HG03280 (cell line): ENCODE measurements around the gene CAMK1D.
"Not testable (repeated sequence)": the region's sequence is repeated elsewhere in the genome, so short reads cannot be mapped to it uniquely, and the experiment has no call there.

Source experiments
- ATAC-seq: cut with Tn5 transposase; IDR thresholded peaks from one replicate; pipeline ENCODE4 v1.9.1; 2021; ENCODE audit warnings: mild to moderate bottlenecking, moderate library complexity; ENCODE audit not compliant: unreplicated experiment

Gene CAMK1D

DNA sequence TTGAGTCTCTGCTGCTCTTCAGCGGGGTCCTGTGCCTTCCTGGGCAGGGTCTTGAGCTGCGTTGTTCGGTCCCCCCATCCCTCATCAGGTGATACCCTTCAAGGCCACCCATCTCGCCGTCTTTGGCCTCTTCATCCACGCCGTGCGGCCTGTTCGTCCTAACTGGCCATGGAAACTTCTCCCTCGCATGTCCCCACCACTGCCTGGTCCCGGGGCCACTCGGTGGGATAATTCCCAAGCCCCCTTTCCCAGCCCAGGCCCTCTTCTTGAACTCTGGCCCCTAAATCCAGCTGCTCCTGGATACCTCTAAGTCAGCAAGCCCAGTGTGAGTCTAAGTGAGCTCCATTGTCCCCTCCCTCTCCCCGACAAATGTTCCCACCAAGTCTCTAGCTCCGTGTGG is 74.5 kb downstream of the CAMK1D start:
- ATAC-seq = no peak

DNA sequence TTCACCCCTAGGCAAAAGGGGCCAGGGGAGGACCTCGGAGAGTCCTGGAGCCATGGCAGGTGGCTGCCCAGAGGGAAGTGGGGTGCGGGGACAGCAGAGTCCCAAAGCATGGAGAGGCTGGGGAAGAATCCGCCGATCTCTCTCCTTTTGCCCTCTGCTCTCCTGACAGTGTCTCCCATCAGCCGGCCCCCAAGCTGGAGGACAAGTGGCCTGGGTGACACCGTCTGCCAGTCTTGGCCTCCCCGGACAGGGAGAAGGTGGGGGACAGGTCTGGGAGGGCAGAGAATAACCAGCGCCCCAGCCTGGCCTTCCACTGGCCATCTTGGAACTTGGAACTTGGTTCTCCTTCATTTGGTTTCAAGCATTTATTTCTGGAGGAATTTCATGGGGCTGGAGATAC is 77.9 kb downstream of the CAMK1D start:
- ATAC-seq = no peak

- no peak for ATAC-seq
These were observed 79.2 kb downstream of the CAMK1D start for GRCh38 chr10:12428447-12429135.

DNA sequence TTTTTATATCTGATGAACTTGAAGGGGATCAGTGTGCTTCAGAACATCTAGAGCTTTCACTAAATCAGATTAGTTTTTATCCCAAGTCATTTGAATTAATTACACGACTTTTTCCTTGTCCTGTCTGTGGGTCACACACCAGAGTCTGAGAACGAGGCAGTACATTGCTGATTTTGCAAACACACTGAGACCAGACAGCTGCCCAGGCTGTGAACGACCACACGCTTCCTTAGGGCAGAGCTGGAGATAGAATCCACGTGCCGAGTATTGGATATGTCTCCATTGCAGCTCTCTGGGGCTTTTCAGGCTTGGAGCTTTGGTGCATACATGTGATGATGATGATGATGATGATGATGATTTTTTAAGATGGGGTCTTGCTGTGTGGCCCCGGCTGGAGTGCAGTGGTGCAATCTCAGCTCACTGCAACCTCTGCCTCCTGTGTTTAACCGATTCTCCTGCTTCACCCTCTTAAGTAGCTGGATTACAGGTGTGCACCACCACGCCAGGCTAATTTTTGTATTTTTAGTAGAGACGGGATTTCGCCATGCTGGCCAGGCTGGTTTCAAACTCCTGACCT is 81.1 kb downstream of the CAMK1D start:
- ATAC-seq = no peak

- no peak for ATAC-seq
These were observed 82.1 kb downstream of the CAMK1D start for GRCh38 chr10:12431151-12432101.

DNA sequence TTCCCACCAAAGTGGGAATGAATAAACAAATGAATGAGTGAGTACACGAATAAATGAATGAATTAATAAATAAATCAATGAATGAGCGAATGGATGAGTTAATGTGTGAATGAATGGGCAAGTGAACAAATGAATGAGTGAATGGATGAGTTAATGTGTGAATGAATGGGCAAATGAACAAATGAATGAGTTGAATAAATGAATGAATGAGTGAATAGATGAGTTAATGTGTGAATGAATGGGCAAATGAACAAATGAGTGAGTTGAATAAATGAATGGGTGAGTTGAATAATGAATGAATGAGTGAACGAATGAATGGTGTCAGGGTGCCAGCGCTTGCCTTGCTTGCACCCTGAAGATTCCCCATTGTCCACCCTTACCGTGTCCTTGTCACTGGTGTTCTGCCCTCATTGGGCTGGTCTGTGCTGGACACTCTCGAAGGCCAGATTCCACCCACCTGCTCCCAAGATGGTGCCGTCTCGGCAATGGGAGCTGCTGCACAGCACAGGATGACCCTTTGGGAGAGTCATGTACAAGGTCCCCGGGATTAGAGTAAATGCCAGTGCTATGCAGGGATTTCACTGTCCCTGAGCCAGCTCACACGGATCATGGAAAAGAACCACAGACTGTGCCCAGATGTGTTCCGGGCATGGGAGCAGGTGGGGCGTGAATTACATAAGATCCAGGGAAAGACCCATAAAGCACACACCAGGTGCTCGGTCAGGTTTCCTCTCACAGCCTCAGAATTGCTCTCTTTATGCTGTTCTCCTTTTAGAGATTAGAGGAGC is 83.2 kb downstream of the CAMK1D start:
- no peak for ATAC-seq

- ATAC-seq = no peak
These were observed 84.9 kb downstream of the CAMK1D start for GRCh38 chr10:12434277-12434676.

DNA sequence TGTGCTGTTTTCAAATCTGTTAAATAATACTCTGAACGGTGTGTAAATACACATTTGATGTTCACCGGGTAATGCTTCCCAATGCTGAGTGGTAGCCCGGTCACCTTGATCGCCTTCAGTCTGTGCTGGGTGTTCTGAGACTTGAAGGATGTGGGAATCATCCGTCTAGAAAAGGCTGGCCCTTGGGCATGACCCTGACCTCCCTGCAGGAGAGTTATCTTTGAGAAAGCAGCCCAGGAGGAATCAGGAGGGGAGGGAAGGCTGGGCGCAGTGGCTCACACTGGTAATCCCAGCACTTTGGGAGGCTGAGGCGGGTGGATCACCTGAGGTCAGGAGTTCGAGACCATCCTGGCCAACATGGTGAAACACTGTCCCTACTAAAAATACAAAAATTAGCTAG is 85.3 kb downstream of the CAMK1D start:
- not testable (repeated sequence) for ATAC-seq

DNA sequence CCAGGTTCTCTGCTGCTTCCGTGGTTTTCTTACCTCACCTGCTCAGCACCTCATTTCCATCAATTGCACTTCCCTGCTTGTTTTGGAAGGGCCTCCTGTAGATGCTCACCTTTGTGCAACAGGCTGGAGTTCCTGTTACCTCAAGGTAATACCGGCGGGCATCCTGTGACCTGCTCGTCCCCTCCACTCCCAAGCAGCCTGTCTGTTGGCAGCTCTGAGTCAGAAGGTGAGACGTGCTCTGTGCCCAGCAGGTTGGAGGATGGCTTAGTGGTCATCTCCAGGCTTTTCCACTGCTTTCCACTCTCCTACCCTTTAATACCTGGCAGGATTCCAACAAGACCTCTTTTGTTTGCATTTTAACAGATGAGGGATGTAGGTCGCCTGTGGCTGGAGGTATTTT is 86.0 kb downstream of the CAMK1D start:
- ATAC-seq = no peak

- ATAC-seq = no peak
These were observed 89.8 kb downstream of the CAMK1D start for GRCh38 chr10:12438919-12439692.

DNA sequence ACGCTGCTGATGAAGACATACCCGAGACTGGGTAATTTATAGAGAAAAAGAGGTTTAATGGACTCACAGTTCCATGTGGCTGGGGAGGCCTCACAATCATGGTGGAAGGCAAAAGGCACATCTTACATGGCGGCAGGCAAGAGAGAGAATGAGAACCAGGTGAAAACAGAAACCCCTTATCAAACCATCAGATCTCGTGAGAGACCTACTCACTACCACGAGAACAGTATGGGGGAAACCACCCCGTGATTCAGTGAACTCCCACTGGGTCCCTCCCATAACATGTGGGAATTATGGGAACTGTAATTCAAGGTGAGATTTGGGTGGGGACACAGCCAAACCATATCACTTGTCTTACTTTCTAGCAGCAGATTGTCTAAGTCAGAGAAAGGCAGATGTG is 90.4 kb downstream of the CAMK1D start:
- ATAC-seq = not testable (repeated sequence)

DNA sequence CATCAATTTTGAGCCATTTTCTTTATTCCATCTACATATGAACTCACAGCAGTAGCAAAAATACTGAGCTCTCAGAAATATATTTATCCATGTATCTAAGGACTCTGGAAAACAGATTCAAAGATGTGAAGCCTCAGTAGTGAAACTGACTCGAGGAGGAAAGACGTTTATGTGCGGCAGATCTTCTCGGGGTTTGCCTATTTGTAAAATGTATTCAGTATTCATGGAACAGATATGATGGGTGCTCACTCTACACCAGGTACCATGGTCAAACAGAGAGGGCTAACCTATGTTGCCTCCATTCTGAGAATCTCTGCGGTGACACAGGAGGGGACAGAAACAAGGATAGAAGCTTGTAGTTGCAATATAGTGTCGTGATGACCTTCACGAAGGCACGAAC is 93.7 kb downstream of the CAMK1D start:
- no peak for ATAC-seq

DNA sequence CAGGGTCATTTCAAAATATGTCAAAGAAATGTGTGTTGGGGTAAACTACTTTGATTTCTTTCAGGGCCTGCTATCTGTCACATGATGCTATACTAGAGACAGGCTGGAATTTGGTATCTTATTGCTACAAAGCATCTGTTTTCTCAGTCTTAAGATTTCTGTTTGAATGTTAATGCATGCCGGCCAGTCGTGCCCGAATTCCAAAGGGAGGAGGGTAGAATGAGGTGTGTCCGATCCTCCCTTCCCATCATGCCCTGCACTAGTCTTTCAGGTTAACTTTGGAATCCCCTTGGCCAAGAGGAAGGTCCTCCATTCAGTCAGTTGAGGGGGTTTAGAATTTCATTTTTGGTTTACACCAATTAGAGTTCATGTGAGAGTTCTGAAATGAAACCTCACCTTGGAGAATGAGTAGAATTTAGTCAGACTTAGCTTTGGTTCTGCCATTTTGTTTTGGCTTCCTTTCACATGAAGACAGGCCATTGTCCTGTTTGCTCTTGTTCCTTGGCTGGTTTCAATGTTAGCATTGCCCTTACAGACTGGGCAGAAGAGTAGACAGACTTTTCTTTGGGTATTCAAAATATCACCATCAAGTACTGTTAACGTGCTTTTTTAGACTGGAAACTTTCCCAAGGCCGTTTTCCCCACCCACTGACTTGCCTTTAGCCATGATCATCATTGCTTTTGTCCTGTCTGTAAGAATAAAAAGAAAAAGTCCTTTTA is 95.8 kb downstream of the CAMK1D start:
- ATAC-seq = no peak

DNA sequence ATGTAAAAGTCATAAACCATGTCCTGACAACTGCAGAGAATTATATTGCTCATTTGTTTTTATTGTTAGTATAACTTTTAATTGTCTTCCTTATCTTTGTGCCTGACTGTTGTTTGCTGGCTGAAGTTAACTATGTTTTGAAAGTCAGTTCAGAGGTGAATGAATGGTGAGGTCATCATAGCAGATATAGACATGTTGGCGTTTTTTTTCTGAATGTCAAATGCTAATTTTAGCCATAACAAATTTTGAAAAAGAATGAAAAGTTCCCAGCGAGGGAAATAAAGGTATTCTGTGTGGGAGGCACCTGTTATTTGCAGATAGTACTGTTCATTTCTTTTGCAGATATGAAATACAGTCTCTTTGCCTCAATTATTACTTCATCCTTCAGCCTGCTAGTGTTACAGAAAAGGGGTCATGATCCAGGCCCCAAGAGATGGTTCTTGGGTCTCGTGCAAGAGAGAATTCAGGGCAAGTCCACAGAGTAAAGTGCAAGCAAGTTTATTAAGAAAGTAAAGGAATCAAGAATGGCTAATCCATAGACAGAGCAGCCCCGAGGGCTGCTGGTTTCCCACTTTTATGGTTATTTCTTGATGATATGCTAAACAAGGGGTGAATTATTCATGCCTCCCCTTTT is 96.5 kb downstream of the CAMK1D start:
- ATAC-seq = no peak

DNA sequence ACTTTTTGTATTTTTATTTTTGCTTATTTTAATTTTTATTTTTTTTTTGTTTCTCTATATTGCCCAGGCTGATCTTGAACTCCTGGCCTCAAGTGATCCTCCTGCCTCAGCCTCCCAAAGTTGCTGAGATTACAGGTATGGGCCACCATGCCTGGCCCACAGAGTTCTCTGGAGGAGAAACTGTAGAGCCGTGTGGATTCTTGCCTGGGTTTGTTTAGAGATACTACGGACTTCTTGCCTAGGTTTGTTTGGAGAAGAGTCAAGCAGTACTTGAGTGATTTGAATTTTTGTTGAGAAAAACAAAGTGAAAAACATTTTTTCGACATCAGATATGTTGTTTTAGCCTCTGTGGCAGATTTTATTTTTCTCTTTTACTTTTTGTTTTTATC is 99.0 kb downstream of the CAMK1D start:
- no peak for ATAC-seq

- ATAC-seq = no peak
These were observed 99.5 kb downstream of the CAMK1D start for GRCh38 chr10:12448729-12449391.

GRCh38 chr10:12455318-12455717 is 106.0 kb downstream of the CAMK1D start:
- no peak for ATAC-seq

- no peak for ATAC-seq
These were observed 106.4 kb downstream of the CAMK1D start for GRCh38 chr10:12455766-12456165.

DNA sequence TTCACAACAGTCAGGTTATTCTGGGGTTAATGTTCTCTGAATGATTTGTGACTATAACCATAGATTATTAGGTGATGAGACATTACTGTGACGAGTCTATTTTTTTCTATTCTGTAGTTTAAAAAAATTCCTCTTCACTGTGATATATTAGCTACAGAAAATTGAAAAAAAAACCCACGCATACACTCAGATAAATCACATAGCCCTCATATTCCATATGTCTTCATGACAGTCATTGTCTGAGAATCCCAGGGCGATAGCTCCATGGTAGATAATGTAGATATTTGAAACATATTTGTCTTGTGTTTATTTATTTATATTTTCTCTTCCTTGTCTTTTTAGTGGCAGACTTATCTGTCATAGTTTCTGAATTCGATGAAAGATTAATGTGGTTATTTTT is 110.0 kb downstream of the CAMK1D start:
- no peak for ATAC-seq
